Bronchial epithelial cell (primary cell): ENCODE results near the gene GOLGA8R. TPM values are rescaled to one million over a fixed set of nuclear protein-coding genes. Genes with fewer than 3 reads are reported as not detected.
"Not testable (repeated sequence)": the region's sequence is repeated elsewhere in the genome, so short reads cannot be mapped to it uniquely, and the experiment has no call there.

Experiments
- DNase-seq: peaks from one replicate; pipeline ENCODE4 v3.0.0-alpha.2; 2010; ENCODE audit warnings: low read depth
- FAIRE-seq: peaks from 2 replicates; lab custom pipeline; 2011; peaks lifted over from hg19 to GRCh38; lab: Jason Lieb, UNC
- H3K27me3 ChIP-seq: 2 replicates; pipeline ENCODE4 v1.5.1; 2011; ENCODE audit warnings: low read length; ENCODE audit not compliant: control insufficient read depth, insufficient read depth
- H3K36me3 ChIP-seq: 2 replicates; pipeline ENCODE4 v1.5.1; 2011; ENCODE audit warnings: low read length; ENCODE audit not compliant: control insufficient read depth, insufficient read depth
- H3K4me3 ChIP-seq: 2 replicates; pipeline ENCODE4 v1.5.1; 2011; ENCODE audit warnings: mild to moderate bottlenecking, low read depth, low read length, control low read depth
- total RNA-seq: library from RNA; depleted of rRNA; stranded (reverse); fragments of >200 nt; gene quantifications from 2 replicates; pipeline ENCODE4 v1.2.1, GENCODE V29; 2014

The GOLGA8R gene
- total RNA-seq, 1 donor from 2014 or later: 0.53 TPM

GRCh38 chr15:30375872-30376271 lies 38.2 kb downstream of the GOLGA8R start:
- not testable (repeated sequence) for FAIRE-seq, DNase-seq, H3K27me3 ChIP-seq, H3K4me3 ChIP-seq, H3K36me3 ChIP-seq

GRCh38 chr15:30374862-30375261 lies 39.2 kb downstream of the GOLGA8R start:
- not testable (repeated sequence) for H3K4me3 ChIP-seq, H3K27me3 ChIP-seq, DNase-seq, H3K36me3 ChIP-seq, FAIRE-seq

- H3K36me3 ChIP-seq, FAIRE-seq, H3K4me3 ChIP-seq, DNase-seq, H3K27me3 ChIP-seq: not testable (repeated sequence)
These were observed 45.8 kb downstream of the GOLGA8R start for GRCh38 chr15:30368271-30368670.

DNA sequence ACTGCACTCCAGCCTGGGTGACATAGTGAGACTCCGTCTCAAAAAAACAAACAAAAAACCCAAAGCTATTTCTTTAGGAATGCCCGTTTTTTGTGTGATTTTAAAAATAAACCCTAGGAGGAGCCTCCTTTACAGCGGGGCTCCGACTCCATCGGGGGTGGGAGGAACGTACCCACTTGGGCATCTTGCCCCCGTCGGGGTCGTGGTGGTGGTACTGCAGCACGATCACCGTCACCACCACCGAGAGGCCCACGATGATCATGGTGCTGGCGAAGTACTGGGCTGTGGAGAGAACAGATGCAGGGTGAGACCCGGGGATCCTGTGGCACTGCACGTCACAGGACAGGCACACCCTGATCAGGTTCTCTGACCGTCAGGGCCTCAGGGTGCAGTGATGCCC lies 46.8 kb downstream of the GOLGA8R start:
- DNase-seq: not testable (repeated sequence)

DNA sequence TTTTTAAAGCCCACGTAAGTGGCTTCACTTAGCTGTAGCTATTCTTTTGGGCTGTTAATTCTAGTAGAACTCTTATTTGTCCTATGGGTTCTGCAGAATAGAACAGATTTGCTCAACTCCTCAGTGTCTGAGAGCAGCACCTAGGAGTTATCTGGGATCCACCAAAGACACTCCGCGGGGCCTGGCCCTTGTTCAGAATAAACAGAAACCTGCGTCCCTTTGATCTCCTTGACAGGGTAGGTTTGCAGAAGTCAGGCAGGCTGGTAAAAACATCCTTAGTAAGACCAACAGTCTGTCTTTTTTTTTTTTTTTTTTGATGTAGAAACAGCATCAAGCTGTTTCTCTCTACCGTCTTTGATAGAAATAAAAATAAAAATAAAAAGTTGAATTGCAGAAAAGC lies 52.7 kb downstream of the GOLGA8R start:
- H3K4me3 ChIP-seq, DNase-seq, H3K36me3 ChIP-seq, H3K27me3 ChIP-seq, FAIRE-seq: not testable (repeated sequence)

More for the DNA sequence above, 46.8 kb downstream of the GOLGA8R start:
- not testable (repeated sequence) for FAIRE-seq, H3K36me3 ChIP-seq, H3K27me3 ChIP-seq, H3K4me3 ChIP-seq

DNA sequence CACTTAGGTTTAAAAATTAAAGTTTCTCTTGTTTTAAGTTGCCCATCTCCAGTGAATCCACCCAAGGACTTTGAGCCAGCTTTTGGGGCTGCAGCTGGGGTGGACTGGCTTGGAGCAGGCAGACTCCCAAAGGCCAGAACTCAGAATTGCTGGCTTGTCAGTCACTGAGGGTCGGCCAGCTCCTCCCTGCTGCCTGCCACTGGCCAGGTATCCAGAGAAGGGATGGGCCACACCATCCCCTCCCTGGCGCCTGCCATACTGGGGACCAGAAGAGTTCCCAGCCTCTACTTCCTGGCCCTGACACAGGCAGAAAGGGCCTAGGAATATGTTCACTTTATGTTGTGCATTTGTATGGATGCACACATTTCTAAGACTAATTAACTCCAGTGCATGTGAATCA lies 53.1 kb downstream of the GOLGA8R start:
- FAIRE-seq, DNase-seq: not testable (repeated sequence)

GRCh38 chr15:30355043-30355442 lies 59.0 kb downstream of the GOLGA8R start:
- not testable (repeated sequence) for DNase-seq, H3K27me3 ChIP-seq, FAIRE-seq, H3K4me3 ChIP-seq, H3K36me3 ChIP-seq

More for the DNA sequence above, 53.1 kb downstream of the GOLGA8R start:
- H3K36me3 ChIP-seq, H3K27me3 ChIP-seq, H3K4me3 ChIP-seq: not testable (repeated sequence)

Other genes with a start within 250 kb of the GOLGA8R start
- under 0.01 and 0.51 TPM in 2 replicates for gene CHRFAM7A, start 20.7 kb downstream of the GOLGA8R start, total RNA-seq
- 0.79 and 2.2 TPM in 2 replicates for gene GOLGA8Q, start 137.8 kb upstream of the GOLGA8R start, total RNA-seq
- 0.13 TPM in 1 of 2 replicates, not detected in the other for gene GOLGA8H, start 189.8 kb upstream of the GOLGA8R start, total RNA-seq